ENCODE measurements around the gene C19orf81.

- TF ChIP-seq FOSL2 (CRISPR knock-in tag; IDR thresholded peaks at IDR 0.05) (no peak), MYC (CRISPR knock-in tag; IDR thresholded peaks at IDR 0.05; ENCODE audit: borderline replicate concordance) (no peak)
Measured at GRCh38 chr19:50676625-50677197, 27.5 kb downstream of the C19orf81 start.

Data from HepG2 (cell line).